HEK293 (cell line): ENCODE measurements around the gene RMND5B.
A peak's percentile ranks its signal among the peaks of the same experiment; 100 is the strongest.

ENCODE experiments used
- BCL11B ChIP-seq: fragments of 450-650 bp; formaldehyde crosslinking; IDR thresholded peaks from 2 replicates; pipeline ENCODE4 v1.5.1; 2016; ENCODE audit warnings: low read depth, missing biosample characterization, missing genetic modification characterization
- GLI4 ChIP-seq: fragments of 450-650 bp; formaldehyde crosslinking; IDR thresholded peaks from 2 replicates; pipeline ENCODE4 v1.5.1; 2016; ENCODE audit warnings: missing biosample characterization, missing genetic modification characterization
- HOXC10 ChIP-seq: sonication (generic); formaldehyde crosslinking; IDR thresholded peaks from 2 replicates; pipeline ENCODE4 v1.8.1; 2023; ENCODE audit warnings: mild to moderate bottlenecking, missing genetic modification reagents
- KLF16 ChIP-seq: fragments of 450-650 bp; formaldehyde crosslinking; IDR thresholded peaks from 2 replicates; pipeline ENCODE4 v1.5.1; 2017; ENCODE audit warnings: missing biosample characterization, missing genetic modification characterization
- MYNN ChIP-seq: fragments of 450-650 bp; formaldehyde crosslinking; IDR thresholded peaks from 2 replicates; pipeline ENCODE4 v1.5.1; 2016; ENCODE audit warnings: missing biosample characterization, missing genetic modification characterization, borderline replicate concordance
- SP3 ChIP-seq: fragments of 450-650 bp; formaldehyde crosslinking; IDR thresholded peaks from 2 replicates; pipeline ENCODE4 v1.5.1; 2016; ENCODE audit warnings: missing biosample characterization, missing genetic modification characterization
- TCF7L2 ChIP-seq: IDR thresholded peaks from 2 replicates; pipeline ENCODE4 v1.6.1; 2011; ENCODE audit warnings: low read depth, mild to moderate bottlenecking, inconsistent platforms, low read length, moderate library complexity, borderline replicate concordance
- YY2 ChIP-seq: fragments of 450-650 bp; formaldehyde crosslinking; IDR thresholded peaks from 2 replicates; pipeline ENCODE4 v1.5.1; 2016; ENCODE audit warnings: missing biosample characterization, missing genetic modification characterization
- ZBTB17 ChIP-seq: fragments of 450-650 bp; formaldehyde crosslinking; IDR thresholded peaks from 2 replicates; pipeline ENCODE4 v1.5.1; 2016; ENCODE audit warnings: missing biosample characterization, missing genetic modification characterization
- ZNF132 ChIP-seq: fragments of 450-650 bp; formaldehyde crosslinking; IDR thresholded peaks from 2 replicates; pipeline ENCODE4 v1.5.1; 2017; ENCODE audit warnings: missing biosample characterization, missing genetic modification characterization, borderline replicate concordance
- ZNF140 ChIP-seq: fragments of 450-650 bp; formaldehyde crosslinking; IDR thresholded peaks from 2 replicates; pipeline ENCODE4 v1.5.1; 2016; ENCODE audit warnings: missing biosample characterization, missing genetic modification characterization
- ZNF184 ChIP-seq: fragments of 450-650 bp; IDR thresholded peaks from 2 replicates; pipeline ENCODE4 v1.5.1; 2018; ENCODE audit warnings: missing biosample characterization, mild to moderate bottlenecking, missing genetic modification characterization
- ZNF223 ChIP-seq: fragments of 450-650 bp; formaldehyde crosslinking; IDR thresholded peaks from 2 replicates; pipeline ENCODE4 v1.5.1; 2016; ENCODE audit warnings: missing biosample characterization, missing genetic modification characterization
- ZNF324 ChIP-seq: fragments of 450-650 bp; formaldehyde crosslinking; IDR thresholded peaks from 2 replicates; pipeline ENCODE4 v1.5.1; 2016; ENCODE audit warnings: missing biosample characterization, missing genetic modification characterization
- ZNF394 ChIP-seq: fragments of 450-650 bp; formaldehyde crosslinking; IDR thresholded peaks from 2 replicates; pipeline ENCODE4 v1.5.1; 2016; ENCODE audit warnings: missing biosample characterization, missing genetic modification characterization, mild to moderate bottlenecking, moderate library complexity, borderline replicate concordance
- ZNF529 ChIP-seq: fragments of 450-650 bp; formaldehyde crosslinking; IDR thresholded peaks from 2 replicates; pipeline ENCODE4 v1.5.1; 2017; ENCODE audit warnings: missing genetic modification characterization, missing biosample characterization; ENCODE audit not compliant: insufficient replicate concordance
- ZNF548 ChIP-seq: fragments of 450-650 bp; formaldehyde crosslinking; IDR thresholded peaks from 2 replicates; pipeline ENCODE4 v1.5.1; 2016; ENCODE audit warnings: missing biosample characterization, missing genetic modification characterization
- ZNF585B ChIP-seq: fragments of 450-650 bp; formaldehyde crosslinking; IDR thresholded peaks from 2 replicates; pipeline ENCODE4 v1.5.1; 2016; ENCODE audit warnings: missing biosample characterization, missing genetic modification characterization
- ZNF596 ChIP-seq: fragments of 450-650 bp; IDR thresholded peaks from 2 replicates; pipeline ENCODE4 v1.5.0; 2018; ENCODE audit warnings: missing biosample characterization, mild to moderate bottlenecking, missing genetic modification characterization, moderate library complexity
- ZNF626 ChIP-seq: fragments of 450-650 bp; sonication (Bioruptor Pico); formaldehyde crosslinking; IDR thresholded peaks from 2 replicates; pipeline ENCODE4 v1.5.1; 2018; ENCODE audit warnings: missing biosample characterization, missing genetic modification characterization, inconsistent platforms
- ZNF660 ChIP-seq: fragments of 450-650 bp; IDR thresholded peaks from 2 replicates; pipeline ENCODE4 v1.5.1; 2018; ENCODE audit warnings: missing biosample characterization, mild to moderate bottlenecking, missing genetic modification characterization
- ZNF677 ChIP-seq: fragments of 450-650 bp; IDR thresholded peaks from 2 replicates; pipeline ENCODE4 v1.5.0; 2018; ENCODE audit warnings: missing biosample characterization, mild to moderate bottlenecking, missing genetic modification characterization, moderate library complexity
- ZNF76 ChIP-seq: fragments of 450-650 bp; formaldehyde crosslinking; IDR thresholded peaks from 2 replicates; pipeline ENCODE4; 2016; ENCODE audit warnings: low read depth, missing biosample characterization, missing genetic modification characterization, borderline replicate concordance
- TF ChIP-seq, protein P1 (sequence below): fragments of 450-650 bp; formaldehyde crosslinking; IDR thresholded peaks from 2 replicates; pipeline ENCODE4 v1.5.1; 2016; ENCODE audit warnings: missing biosample characterization, missing genetic modification characterization
- TF ChIP-seq, protein P2 (sequence below): fragments of 450-650 bp; formaldehyde crosslinking; optimal IDR thresholded peaks from 2 replicates; pipeline ENCODE3; 2016; ENCODE audit warnings: missing biosample characterization, mild to moderate bottlenecking, missing genetic modification characterization
- TF ChIP-seq, protein P3 (sequence below): fragments of 450-650 bp; formaldehyde crosslinking; IDR thresholded peaks from 2 replicates; pipeline ENCODE4 v1.5.1; 2016; ENCODE audit warnings: missing biosample characterization, missing genetic modification characterization
- TF ChIP-seq, protein P4 (sequence below): fragments of 450-650 bp; formaldehyde crosslinking; conservative IDR thresholded peaks from 2 replicates; pipeline ENCODE4 v1.5.1; 2016; ENCODE audit warnings: low read depth, missing biosample characterization, missing genetic modification characterization
- TF ChIP-seq, protein P5 (sequence below): fragments of 450-650 bp; formaldehyde crosslinking; IDR thresholded peaks from 2 replicates; pipeline ENCODE4; 2016; ENCODE audit warnings: missing biosample characterization, missing genetic modification characterization

Gene RMND5B

DNA sequence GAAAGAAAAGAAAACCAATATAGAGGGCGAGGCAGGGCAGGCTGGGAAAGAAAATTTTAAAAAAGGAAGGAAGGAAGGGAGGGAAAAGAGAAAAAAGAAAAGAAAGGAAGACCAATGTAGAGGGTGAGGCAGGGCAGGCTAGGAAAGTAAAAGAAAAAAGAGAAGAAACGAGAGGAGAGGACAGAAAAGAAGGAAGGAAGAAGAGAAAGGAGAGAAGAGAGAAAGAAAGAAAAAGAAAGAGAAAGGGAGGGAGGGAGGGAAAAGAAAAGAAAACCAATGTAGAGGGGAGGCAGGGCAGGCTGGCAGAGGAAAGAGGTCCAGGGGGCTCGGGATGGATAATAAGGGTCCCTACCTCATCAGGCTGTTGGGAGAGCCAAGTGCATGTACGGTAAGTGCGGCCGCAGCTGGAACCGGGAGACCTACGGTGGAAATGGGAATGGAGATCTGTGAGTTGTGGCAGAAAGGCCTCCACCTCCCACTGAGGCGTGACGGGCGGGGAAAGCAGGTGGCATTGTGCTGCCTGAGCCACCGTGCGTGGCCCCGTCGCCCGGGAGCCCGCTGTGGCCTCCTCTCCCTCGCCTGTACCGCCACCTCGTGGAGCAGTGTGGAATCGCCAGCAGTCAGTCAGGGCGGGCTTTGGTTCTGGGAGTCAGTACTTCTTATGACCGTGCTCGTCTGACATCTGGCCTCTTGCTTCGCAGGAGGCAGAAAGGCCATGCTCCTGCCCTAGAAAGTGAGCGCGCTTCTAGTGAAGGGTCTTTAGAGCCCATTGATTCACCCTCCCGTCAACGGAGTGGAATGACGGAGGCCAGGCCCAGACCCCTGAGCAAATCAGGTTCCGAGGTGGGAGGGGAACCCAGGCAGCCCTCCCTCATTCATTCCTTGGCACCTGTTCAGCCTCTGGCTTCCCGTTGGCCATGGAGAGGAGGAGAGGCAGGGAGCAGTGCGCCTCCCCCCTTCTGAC is 33.2 kb downstream of the RMND5B start (continued):
- TF ChIP-seq MYNN (tag by site-specific recombination) = no peak
- peak; percentile 29; the same call in 1 of the 2 replicates for TF ChIP-seq YY2 (tag by site-specific recombination)
- TF ChIP-seq, protein P1, sequence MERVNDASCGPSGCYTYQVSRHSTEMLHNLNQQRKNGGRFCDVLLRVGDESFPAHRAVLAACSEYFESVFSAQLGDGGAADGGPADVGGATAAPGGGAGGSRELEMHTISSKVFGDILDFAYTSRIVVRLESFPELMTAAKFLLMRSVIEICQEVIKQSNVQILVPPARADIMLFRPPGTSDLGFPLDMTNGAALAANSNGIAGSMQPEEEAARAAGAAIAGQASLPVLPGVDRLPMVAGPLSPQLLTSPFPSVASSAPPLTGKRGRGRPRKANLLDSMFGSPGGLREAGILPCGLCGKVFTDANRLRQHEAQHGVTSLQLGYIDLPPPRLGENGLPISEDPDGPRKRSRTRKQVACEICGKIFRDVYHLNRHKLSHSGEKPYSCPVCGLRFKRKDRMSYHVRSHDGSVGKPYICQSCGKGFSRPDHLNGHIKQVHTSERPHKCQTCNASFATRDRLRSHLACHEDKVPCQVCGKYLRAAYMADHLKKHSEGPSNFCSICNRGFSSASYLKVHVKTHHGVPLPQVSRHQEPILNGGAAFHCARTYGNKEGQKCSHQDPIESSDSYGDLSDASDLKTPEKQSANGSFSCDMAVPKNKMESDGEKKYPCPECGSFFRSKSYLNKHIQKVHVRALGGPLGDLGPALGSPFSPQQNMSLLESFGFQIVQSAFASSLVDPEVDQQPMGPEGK = peak; percentile 72
- TF ChIP-seq KLF16 (tag by site-specific recombination) = no peak
- no peak for TF ChIP-seq ZNF132 (tag by site-specific recombination)
- peak; percentile 96 for TF ChIP-seq ZNF223 (tag by site-specific recombination)
- TF ChIP-seq ZNF626 (tag by site-specific recombination) = no peak
- TF ChIP-seq ZNF660 = peak; percentile 77; the same call in 1 of the 2 replicates
- TF ChIP-seq ZNF76 (tag by site-specific recombination) = no peak
- TF ChIP-seq, protein P2, sequence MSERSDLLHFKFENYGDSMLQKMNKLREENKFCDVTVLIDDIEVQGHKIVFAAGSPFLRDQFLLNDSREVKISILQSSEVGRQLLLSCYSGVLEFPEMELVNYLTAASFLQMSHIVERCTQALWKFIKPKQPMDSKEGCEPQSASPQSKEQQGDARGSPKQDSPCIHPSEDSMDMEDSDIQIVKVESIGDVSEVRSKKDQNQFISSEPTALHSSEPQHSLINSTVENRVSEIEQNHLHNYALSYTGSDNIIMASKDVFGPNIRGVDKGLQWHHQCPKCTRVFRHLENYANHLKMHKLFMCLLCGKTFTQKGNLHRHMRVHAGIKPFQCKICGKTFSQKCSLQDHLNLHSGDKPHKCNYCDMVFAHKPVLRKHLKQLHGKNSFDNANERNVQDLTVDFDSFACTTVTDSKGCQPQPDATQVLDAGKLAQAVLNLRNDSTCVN (tag by site-specific recombination) = peak; percentile 86
- peak; percentile 62; the same call in 1 of the 2 replicates for TF ChIP-seq SP3
- TF ChIP-seq, protein P3, sequence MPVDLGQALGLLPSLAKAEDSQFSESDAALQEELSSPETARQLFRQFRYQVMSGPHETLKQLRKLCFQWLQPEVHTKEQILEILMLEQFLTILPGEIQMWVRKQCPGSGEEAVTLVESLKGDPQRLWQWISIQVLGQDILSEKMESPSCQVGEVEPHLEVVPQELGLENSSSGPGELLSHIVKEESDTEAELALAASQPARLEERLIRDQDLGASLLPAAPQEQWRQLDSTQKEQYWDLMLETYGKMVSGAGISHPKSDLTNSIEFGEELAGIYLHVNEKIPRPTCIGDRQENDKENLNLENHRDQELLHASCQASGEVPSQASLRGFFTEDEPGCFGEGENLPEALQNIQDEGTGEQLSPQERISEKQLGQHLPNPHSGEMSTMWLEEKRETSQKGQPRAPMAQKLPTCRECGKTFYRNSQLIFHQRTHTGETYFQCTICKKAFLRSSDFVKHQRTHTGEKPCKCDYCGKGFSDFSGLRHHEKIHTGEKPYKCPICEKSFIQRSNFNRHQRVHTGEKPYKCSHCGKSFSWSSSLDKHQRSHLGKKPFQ (tag by site-specific recombination) = no peak
- TF ChIP-seq ZNF529 (tag by site-specific recombination) = no peak
- TF ChIP-seq ZNF677 (tag by site-specific recombination) = no peak
- TF ChIP-seq ZNF184 (tag by site-specific recombination) = no peak
- TF ChIP-seq, protein P4, sequence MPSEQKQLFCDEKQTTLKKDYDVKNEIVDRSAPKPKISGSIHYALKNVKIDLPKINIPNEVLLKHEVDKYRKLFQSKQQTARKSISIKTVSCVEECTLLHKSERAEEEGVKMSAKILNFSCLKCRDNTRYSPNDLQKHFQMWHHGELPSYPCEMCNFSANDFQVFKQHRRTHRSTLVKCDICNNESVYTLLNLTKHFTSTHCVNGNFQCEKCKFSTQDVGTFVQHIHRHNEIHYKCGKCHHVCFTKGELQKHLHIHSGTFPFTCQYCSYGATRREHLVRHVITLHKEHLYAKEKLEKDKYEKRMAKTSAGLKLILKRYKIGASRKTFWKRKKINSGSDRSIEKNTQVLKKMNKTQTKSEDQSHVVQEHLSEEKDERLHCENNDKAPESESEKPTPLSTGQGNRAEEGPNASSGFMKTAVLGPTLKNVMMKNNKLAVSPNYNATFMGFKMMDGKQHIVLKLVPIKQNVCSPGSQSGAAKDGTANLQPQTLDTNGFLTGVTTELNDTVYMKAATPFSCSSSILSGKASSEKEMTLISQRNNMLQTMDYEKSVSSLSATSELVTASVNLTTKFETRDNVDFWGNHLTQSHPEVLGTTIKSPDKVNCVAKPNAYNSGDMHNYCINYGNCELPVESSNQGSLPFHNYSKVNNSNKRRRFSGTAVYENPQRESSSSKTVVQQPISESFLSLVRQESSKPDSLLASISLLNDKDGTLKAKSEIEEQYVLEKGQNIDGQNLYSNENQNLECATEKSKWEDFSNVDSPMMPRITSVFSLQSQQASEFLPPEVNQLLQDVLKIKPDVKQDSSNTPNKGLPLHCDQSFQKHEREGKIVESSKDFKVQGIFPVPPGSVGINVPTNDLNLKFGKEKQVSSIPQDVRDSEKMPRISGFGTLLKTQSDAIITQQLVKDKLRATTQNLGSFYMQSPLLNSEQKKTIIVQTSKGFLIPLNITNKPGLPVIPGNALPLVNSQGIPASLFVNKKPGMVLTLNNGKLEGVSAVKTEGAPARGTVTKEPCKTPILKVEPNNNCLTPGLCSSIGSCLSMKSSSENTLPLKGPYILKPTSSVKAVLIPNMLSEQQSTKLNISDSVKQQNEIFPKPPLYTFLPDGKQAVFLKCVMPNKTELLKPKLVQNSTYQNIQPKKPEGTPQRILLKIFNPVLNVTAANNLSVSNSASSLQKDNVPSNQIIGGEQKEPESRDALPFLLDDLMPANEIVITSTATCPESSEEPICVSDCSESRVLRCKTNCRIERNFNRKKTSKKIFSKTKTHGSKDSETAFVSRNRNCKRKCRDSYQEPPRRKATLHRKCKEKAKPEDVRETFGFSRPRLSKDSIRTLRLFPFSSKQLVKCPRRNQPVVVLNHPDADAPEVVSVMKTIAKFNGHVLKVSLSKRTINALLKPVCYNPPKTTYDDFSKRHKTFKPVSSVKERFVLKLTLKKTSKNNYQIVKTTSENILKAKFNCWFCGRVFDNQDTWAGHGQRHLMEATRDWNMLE (tag by site-specific recombination) = no peak
- TF ChIP-seq ZNF548 (tag by site-specific recombination) = no peak
- TF ChIP-seq ZNF585B (tag by site-specific recombination) = no peak
- 0 out of 2 replicates have a peak, but pooled peaks have one; percentile 12 for TF ChIP-seq GLI4 (tag by site-specific recombination)
- TF ChIP-seq HOXC10 = no peak
- TF ChIP-seq ZBTB17 = peak; percentile 70
- TF ChIP-seq, protein P5, sequence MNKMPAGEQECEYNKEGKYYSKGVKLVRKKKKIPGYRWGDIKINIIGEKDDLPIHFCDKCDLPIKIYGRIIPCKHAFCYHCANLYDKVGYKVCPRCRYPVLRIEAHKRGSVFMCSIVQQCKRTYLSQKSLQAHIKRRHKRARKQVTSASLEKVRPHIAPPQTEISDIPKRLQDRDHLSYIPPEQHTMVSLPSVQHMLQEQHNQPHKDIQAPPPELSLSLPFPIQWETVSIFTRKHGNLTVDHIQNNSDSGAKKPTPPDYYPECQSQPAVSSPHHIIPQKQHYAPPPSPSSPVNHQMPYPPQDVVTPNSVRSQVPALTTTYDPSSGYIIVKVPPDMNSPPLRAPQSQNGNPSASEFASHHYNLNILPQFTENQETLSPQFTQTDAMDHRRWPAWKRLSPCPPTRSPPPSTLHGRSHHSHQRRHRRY (tag by site-specific recombination) = no peak
- no peak for TF ChIP-seq ZNF324 (tag by site-specific recombination)
- no peak for TF ChIP-seq ZNF140 (tag by site-specific recombination)
- TF ChIP-seq BCL11B (tag by site-specific recombination) = 0 out of 2 replicates have a peak, but pooled peaks have one; percentile 42
- 0 out of 2 replicates have a peak, but pooled peaks have one; percentile 12 for TF ChIP-seq ZNF394 (tag by site-specific recombination)
- TF ChIP-seq TCF7L2 = no peak
- TF ChIP-seq ZNF596 (tag by site-specific recombination) = no peak
